K562 (cell line): ENCODE data around the gene ENOSF1. TPM values are rescaled to one million over a fixed set of nuclear protein-coding genes. Genes with fewer than 3 reads are reported as not detected.

Source experiments
- HLTF ChIP-seq: fragments of 450-650 bp; IDR thresholded peaks from 2 replicates; pipeline ENCODE4 v1.6.1; 2016
- MEF2A ChIP-seq: IDR thresholded peaks from 2 replicates; pipeline ENCODE4 v1.6.1; 2011; ENCODE audit warnings: low read depth, mild to moderate bottlenecking, low read length, moderate library complexity; ENCODE audit not compliant: control insufficient read depth
- MGA ChIP-seq: fragments of 450-650 bp; IDR thresholded peaks from 2 replicates; pipeline ENCODE4 v1.6.1; 2016; ENCODE audit warnings: mild to moderate bottlenecking, moderate library complexity
- POLR2H ChIP-seq: IDR thresholded peaks from 2 replicates; pipeline ENCODE4 v1.6.1; 2016; ENCODE audit warnings: missing genetic modification characterization, low read depth, mild to moderate bottlenecking, control low read depth, missing compliant biosample characterization, moderate library complexity
- ZNF239 ChIP-seq: fragments of 250-450 bp; sonication (Bioruptor Pico); IDR thresholded peaks from 2 replicates; pipeline ENCODE4 v1.4.0; 2020; ENCODE audit warnings: mild to moderate bottlenecking
- ZNF778 ChIP-seq: fragments of 450-650 bp; formaldehyde crosslinking; IDR thresholded peaks from 2 replicates; pipeline ENCODE4 v1.4.0; 2020; ENCODE audit warnings: mild to moderate bottlenecking, moderate library complexity
- polyA plus RNA-seq, 8 experiments: library from polyadenylated mRNA; depleted of rRNA in 4 of 8; stranded (reverse) in 5 of 8; unstranded in 3 of 8; fragments of >200 nt; fragmentation: Nextera tagmentation in 2 of 8; fragmentation: Illumina TruSeq in 1 of 8; extraction: Ambion mirVana in 2 of 8; extraction: Trizol in 1 of 8; gene quantifications; 2 replicates each; pipeline versions ENCODE4 v1.2.1 to v1.2.3, GENCODE V29; 2011 to 2014; ENCODE audit warnings: inconsistent platforms in 1 of 8, missing spikeins in 1 of 8
- total RNA-seq, 7 experiments: library from RNA; depleted of rRNA in 6 of 7; stranded (reverse); fragments of >200 nt in 6 of 7; fragmentation: Illumina TruSeq in 2 of 7; extraction: Trizol in 2 of 7; gene quantifications; 2 replicates each; pipeline versions ENCODE4 v1.2.1 to v1.2.3, GENCODE V29; 2011 to 2021; ENCODE audit warnings: low replicate concordance in 1 of 7

ENOSF1 gene
- total and polyA plus RNA-seq, 9 of the 15 experiments (the other 6 are each of a cell fraction or from before 2014, with no cell fraction given) = 15.5 to 66.4 (median 46.5) TPM

- TF ChIP-seq MGA (peak; percentile 16; the same call in 1 of the 2 replicates), MEF2A (no peak), ZNF778 (CRISPR knock-in tag) (no peak), ZNF239 (CRISPR knock-in tag) (no peak), POLR2H (tag) (peak; percentile 85), HLTF (no peak)
Measured at GRCh38 chr18:741931-742512, 29.6 kb upstream of the ENOSF1 start (continued).
